ENCODE data around the gene KDM5A. TPM values are rescaled to one million over a fixed set of nuclear protein-coding genes. Genes with fewer than 3 reads are reported as not detected.
"Not testable (repeated sequence)": the region's sequence is repeated elsewhere in the genome, so short reads cannot be mapped to it uniquely, and the experiment has no call there.

Gene KDM5A
- 38.0 TPM for polyA plus RNA-seq (2013, experiment 1 of 2)
- polyA plus RNA-seq (2013, experiment 2 of 2): 30.3 TPM

- Histone ChIP-seq H3K27ac (ENCODE audit: low read depth, low read length, severe bottlenecking) (peak within 1 kb of the TSS; percentile 99), H3K4me3 (ENCODE audit: extremely low read depth, insufficient read depth, low read length, poor library complexity, severe bottlenecking) (peak within 1 kb of the TSS; percentile 97), H3K4me1 (ENCODE audit: control insufficient read depth, insufficient read depth, low read length, poor library complexity, severe bottlenecking) (peaks cover 9% of the 10 kb centered on the region), H3K9me3 (ENCODE audit: control insufficient read depth, low read length) (no peaks in the 10 kb centered on the region), H3K36me3 (ENCODE audit: control insufficient read depth, insufficient read depth, low read length) (peaks cover 17% of the 10 kb centered on the region)
- 1 to 2% methylated on average over 27 to 46 of the region's 53 CpGs for WGBS, 2 experiments (ENCODE audit: insufficient coverage in 2 of 2)
Measured at GRCh38 chr12:389142-390096, at the start of gene KDM5A. Gene KDM5A (minus strand): TSS chr12:389320. CDS start chr12:389091, 229 bp downstream.

GRCh38 chr12:435737-436136 is 46.6 kb upstream of the KDM5A start:
- not testable (repeated sequence) for H3K27ac ChIP-seq (ENCODE audit: low read depth, low read length, severe bottlenecking); H3K4me3 ChIP-seq (ENCODE audit: extremely low read depth, insufficient read depth, low read length, poor library complexity, severe bottlenecking); H3K9me3 ChIP-seq (ENCODE audit: control insufficient read depth, low read length); H3K4me1 ChIP-seq (ENCODE audit: control insufficient read depth, insufficient read depth, low read length, poor library complexity, severe bottlenecking)
- peaks cover 97% of the 10 kb centered on the region for H3K36me3 ChIP-seq (ENCODE audit: control insufficient read depth, insufficient read depth, low read length)
- 100% methylated on average over 1 of the region's 2 CpGs; no CpG with 5 or more reads in 1 of the 2 experiments for WGBS, 2 experiments (ENCODE audit: insufficient coverage in 2 of 2)

GRCh38 chr12:422526-422925 is 33.4 kb upstream of the KDM5A start:
- H3K4me3 ChIP-seq (ENCODE audit: extremely low read depth, insufficient read depth, low read length, poor library complexity, severe bottlenecking): no peak overlapping the region
- WGBS, 2 experiments (ENCODE audit: insufficient coverage in 2 of 2): 100% methylated on average over 1 of the region's 3 CpGs; no CpG with 5 or more reads in 1 of the 2 experiments
- H3K9me3 ChIP-seq (ENCODE audit: control insufficient read depth, low read length): no peaks in the 10 kb centered on the region
- H3K4me1 ChIP-seq (ENCODE audit: control insufficient read depth, insufficient read depth, low read length, poor library complexity, severe bottlenecking): no peaks in the 10 kb centered on the region
- H3K27ac ChIP-seq (ENCODE audit: low read depth, low read length, severe bottlenecking): no peak overlapping the region
- H3K36me3 ChIP-seq (ENCODE audit: control insufficient read depth, insufficient read depth, low read length): peaks cover 63% of the 10 kb centered on the region

- Histone ChIP-seq H3K27ac (ENCODE audit: low read depth, low read length, severe bottlenecking) (no peak overlapping the region), H3K4me3 (ENCODE audit: extremely low read depth, insufficient read depth, low read length, poor library complexity, severe bottlenecking) (no peak overlapping the region), H3K36me3 (ENCODE audit: control insufficient read depth, insufficient read depth, low read length) (peaks cover 61% of the 10 kb centered on the region), H3K4me1 (ENCODE audit: control insufficient read depth, insufficient read depth, low read length, poor library complexity, severe bottlenecking) (no peaks in the 10 kb centered on the region), H3K9me3 (ENCODE audit: control insufficient read depth, low read length) (no peaks in the 10 kb centered on the region)
- WGBS, 2 experiments (ENCODE audit: insufficient coverage in 2 of 2): 91 to 96% methylated on average over 4 to 5 of the region's 6 CpGs
Measured at GRCh38 chr12:418432-418831, 29.3 kb upstream of the KDM5A start.

- 100% methylated on average over 1 of the region's 2 CpGs for WGBS, 2 experiments (ENCODE audit: insufficient coverage in 2 of 2)
- no peaks in the 10 kb centered on the region for H3K4me1 ChIP-seq (ENCODE audit: control insufficient read depth, insufficient read depth, low read length, poor library complexity, severe bottlenecking)
- no peak overlapping the region for H3K4me3 ChIP-seq (ENCODE audit: extremely low read depth, insufficient read depth, low read length, poor library complexity, severe bottlenecking)
- no peak overlapping the region for H3K27ac ChIP-seq (ENCODE audit: low read depth, low read length, severe bottlenecking)
- H3K36me3 ChIP-seq (ENCODE audit: control insufficient read depth, insufficient read depth, low read length): peaks cover 75% of the 10 kb centered on the region
- H3K9me3 ChIP-seq (ENCODE audit: control insufficient read depth, low read length): no peaks in the 10 kb centered on the region
Measured at GRCh38 chr12:414859-415258, 25.7 kb upstream of the KDM5A start.

GRCh38 chr12:402029-402389 is 12.9 kb upstream of the KDM5A start:
- Histone ChIP-seq H3K4me1 (ENCODE audit: control insufficient read depth, insufficient read depth, low read length, poor library complexity, severe bottlenecking) (no peaks in the 10 kb centered on the region), H3K9me3 (ENCODE audit: control insufficient read depth, low read length) (no peaks in the 10 kb centered on the region), H3K27ac (ENCODE audit: low read depth, low read length, severe bottlenecking) (peak overlapping the region; percentile 89), H3K36me3 (ENCODE audit: control insufficient read depth, insufficient read depth, low read length) (peaks cover 24% of the 10 kb centered on the region), H3K4me3 (ENCODE audit: extremely low read depth, insufficient read depth, low read length, poor library complexity, severe bottlenecking) (peak overlapping the region; percentile 87)
- whole genome bisulfite sequencing, 2 experiments (ENCODE audit: insufficient coverage in 2 of 2): 0% methylated on average over 6 to 7 of the region's 8 CpGs

GRCh38 chr12:401235-402028 is 12.3 kb upstream of the KDM5A start, which contains the start of gene CCDC77:
Gene CCDC77 (plus strand): TSS chr12:401644. CDS start chr12:409384, 7,740 bp downstream.
- 1% methylated on average over 42 to 44 of the region's 45 CpGs for WGBS, 2 experiments (ENCODE audit: insufficient coverage in 2 of 2)
- peak within 1 kb of the TSS; percentile 87 for H3K4me3 ChIP-seq (ENCODE audit: extremely low read depth, insufficient read depth, low read length, poor library complexity, severe bottlenecking)
- no peaks in the 10 kb centered on the region for H3K4me1 ChIP-seq (ENCODE audit: control insufficient read depth, insufficient read depth, low read length, poor library complexity, severe bottlenecking)
- peak within 1 kb of the TSS; percentile 89 for H3K27ac ChIP-seq (ENCODE audit: low read depth, low read length, severe bottlenecking)
- peaks cover 22% of the 10 kb centered on the region for H3K36me3 ChIP-seq (ENCODE audit: control insufficient read depth, insufficient read depth, low read length)
- H3K9me3 ChIP-seq (ENCODE audit: control insufficient read depth, low read length): no peaks in the 10 kb centered on the region

GRCh38 chr12:400828-401227 is 11.7 kb upstream of the KDM5A start:
- Histone ChIP-seq H3K9me3 (ENCODE audit: control insufficient read depth, low read length) (no peaks in the 10 kb centered on the region), H3K4me1 (ENCODE audit: control insufficient read depth, insufficient read depth, low read length, poor library complexity, severe bottlenecking) (no peaks in the 10 kb centered on the region), H3K27ac (ENCODE audit: low read depth, low read length, severe bottlenecking) (no peak overlapping the region), H3K36me3 (ENCODE audit: control insufficient read depth, insufficient read depth, low read length) (peaks cover 16% of the 10 kb centered on the region), H3K4me3 (ENCODE audit: extremely low read depth, insufficient read depth, low read length, poor library complexity, severe bottlenecking) (peak overlapping the region; percentile 87)
- WGBS, 2 experiments (ENCODE audit: insufficient coverage in 2 of 2): 69 to 89% methylated on average over 5 to 7 of the region's 8 CpGs

GRCh38 chr12:388541-389141 is 479 bp downstream of the KDM5A start:
- peak overlapping the region; percentile 99 for H3K27ac ChIP-seq (ENCODE audit: low read depth, low read length, severe bottlenecking)
- H3K9me3 ChIP-seq (ENCODE audit: control insufficient read depth, low read length): no peaks in the 10 kb centered on the region
- H3K36me3 ChIP-seq (ENCODE audit: control insufficient read depth, insufficient read depth, low read length): peaks cover 25% of the 10 kb centered on the region
- H3K4me1 ChIP-seq (ENCODE audit: control insufficient read depth, insufficient read depth, low read length, poor library complexity, severe bottlenecking): peaks cover 9% of the 10 kb centered on the region
- WGBS, 2 experiments (ENCODE audit: insufficient coverage in 2 of 2): 0 to 2% methylated on average over 16 to 22 of the region's 35 CpGs
- peak overlapping the region; percentile 97 for H3K4me3 ChIP-seq (ENCODE audit: extremely low read depth, insufficient read depth, low read length, poor library complexity, severe bottlenecking)

GRCh38 chr12:388012-388411 is 1.1 kb downstream of the KDM5A start:
- WGBS, 2 experiments (ENCODE audit: insufficient coverage in 2 of 2): 0 to 16% methylated on average over 2 of the region's 2 CpGs
- no peaks in the 10 kb centered on the region for H3K9me3 ChIP-seq (ENCODE audit: control insufficient read depth, low read length)
- H3K36me3 ChIP-seq (ENCODE audit: control insufficient read depth, insufficient read depth, low read length): peaks cover 31% of the 10 kb centered on the region
- peak overlapping the region; percentile 97 for H3K4me3 ChIP-seq (ENCODE audit: extremely low read depth, insufficient read depth, low read length, poor library complexity, severe bottlenecking)
- peak overlapping the region; percentile 99 for H3K27ac ChIP-seq (ENCODE audit: low read depth, low read length, severe bottlenecking)
- H3K4me1 ChIP-seq (ENCODE audit: control insufficient read depth, insufficient read depth, low read length, poor library complexity, severe bottlenecking): peaks cover 9% of the 10 kb centered on the region
